Aorta (tissue), 5 donors: ENCODE measurements around the gene FGF12. TPM values are rescaled to one million over a fixed set of nuclear protein-coding genes. Genes with fewer than 3 reads are reported as not detected.
A peak's percentile ranks its signal among the peaks of the same experiment; 100 is the strongest.

Experiments
- ATAC-seq: fragments of 200-7000 bp; cut with Tn5 transposase; one replicate; pipeline ENCODE4 v1.9.1; 2022; ENCODE audit warnings: moderate library complexity; ENCODE audit not compliant: low FRiP score
- DNase-seq, 2 donors: peaks; one replicate each; pipeline ENCODE4 v3.0.0-alpha.2; 2020
- H3K27ac ChIP-seq, 2 donors: one replicate each; pipeline ENCODE4 v1.5.1; 2013; ENCODE audit warnings: low read length in 2 of 2, mild to moderate bottlenecking in 2 of 2, moderate library complexity in 2 of 2, control low read depth in 1 of 2, inconsistent platforms in 1 of 2, low read depth in 1 of 2
- H3K27me3 ChIP-seq, 2 donors: one replicate each; pipeline ENCODE4 v1.6.1; 2013; ENCODE audit warnings: control low read depth in 1 of 2, low read length in 1 of 2, mild to moderate bottlenecking in 1 of 2, moderate library complexity in 1 of 2; ENCODE audit not compliant: insufficient read depth in 2 of 2, control insufficient read depth in 1 of 2
- H3K36me3 ChIP-seq, 2 donors: one replicate each; pipeline ENCODE4 v1.6.1; 2013; ENCODE audit warnings: control low read depth in 1 of 2, low read length in 1 of 2, mild to moderate bottlenecking in 1 of 2; ENCODE audit not compliant: insufficient read depth in 2 of 2, control insufficient read depth in 1 of 2
- H3K4me1 ChIP-seq, 2 donors: one replicate each; pipeline ENCODE4 v1.6.1; 2013; ENCODE audit warnings: low read length in 2 of 2, control low read depth in 1 of 2, mild to moderate bottlenecking in 1 of 2, moderate library complexity in 1 of 2; ENCODE audit not compliant: insufficient read depth in 2 of 2, control insufficient read depth in 1 of 2
- H3K4me3 ChIP-seq, 2 donors: one replicate each; pipeline ENCODE4 v1.5.1; 2013; ENCODE audit warnings: low read length in 2 of 2, control low read depth in 1 of 2, mild to moderate bottlenecking in 1 of 2
- H3K9me3 ChIP-seq: one replicate; pipeline ENCODE4 v1.6.1; 2013; ENCODE audit warnings: mild to moderate bottlenecking, low read length; ENCODE audit not compliant: control insufficient read depth
- WGBS, 2 donors: extraction: QIAGEN DNeasy Blood & Tissue Kit; methylation state at CpG; one replicate each; pipeline ENCODE4 v1.1.7; 2013; 5-methylcytosine and 5-hydroxymethylcytosine counted together
- intact Hi-C, 2 donors: fragments of 100-400 bp; cut with DNase I; formaldehyde crosslinking; loops; one replicate each; pipeline versions ENCODE4 v1.14.2 to v1.15.0; 2022
- polyA plus RNA-seq, 2 donors: library from polyadenylated mRNA; stranded (reverse); fragments of 200-250 nt; gene quantifications; one replicate each; pipeline ENCODE4 v1.2.3, GENCODE V29; 2013
- total RNA-seq, 2 donors: library from RNA; stranded (reverse); fragmentation: NEBNext Ultra II Directional; extraction: Animal tissue kit (Norgen Biotek cat#: 25700); gene quantifications; one replicate each; pipeline ENCODE4 v1.2.1, GENCODE V29; 2021
- donor health status: healthy with polysubstance abuse.
- donor health status: Bipolar disorder and iron deficiency.
- donor health status: DM: no; HTN: no; CAD: no.
- donor health status: DM: no; HTN: no; CAD: no.
- donor health status: DM: yes; HTN: yes; CAD: no.

Gene FGF12
- total and polyA plus RNA-seq, 4 donors, result 0.05 to 1.2 (median 0.96) TPM

DNA sequence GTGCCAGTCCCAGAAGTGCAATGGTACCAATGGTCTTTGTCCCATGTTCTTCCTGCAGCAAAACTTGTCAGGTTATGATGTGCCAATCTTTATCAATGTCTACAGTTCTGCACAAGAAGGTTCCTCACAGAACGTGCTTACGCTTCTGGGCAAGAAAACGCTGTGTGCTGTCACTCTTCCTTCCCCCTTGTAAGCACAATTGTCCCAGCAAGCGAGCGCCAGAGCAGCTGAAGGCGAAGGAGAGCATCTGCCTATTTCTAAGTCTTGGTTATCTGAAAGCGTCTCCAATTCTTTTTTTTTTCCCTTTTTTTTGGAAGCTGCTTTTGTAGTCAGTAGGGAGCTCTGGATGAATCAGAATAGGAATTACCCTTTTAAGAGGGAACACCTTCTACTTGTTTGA, 514.4 kb downstream of the FGF12 start:
- no peaks in the 10 kb centered on the region for H3K4me1 ChIP-seq
- 78 to 82% methylated on average over 7 of the region's 7 CpGs for WGBS, 2 donors
- DNase-seq (no peak), ATAC-seq (no peak)
- H3K9me3 ChIP-seq, result no peaks in the 10 kb centered on the region
- H3K4me3 ChIP-seq, result no peak overlapping the region
- intact Hi-C loops, result no loop called here
- H3K27me3 ChIP-seq, result no peaks in the 10 kb centered on the region
- H3K27ac ChIP-seq, result no peak overlapping the region
- H3K36me3 ChIP-seq, result no peaks in the 10 kb centered on the region

DNA sequence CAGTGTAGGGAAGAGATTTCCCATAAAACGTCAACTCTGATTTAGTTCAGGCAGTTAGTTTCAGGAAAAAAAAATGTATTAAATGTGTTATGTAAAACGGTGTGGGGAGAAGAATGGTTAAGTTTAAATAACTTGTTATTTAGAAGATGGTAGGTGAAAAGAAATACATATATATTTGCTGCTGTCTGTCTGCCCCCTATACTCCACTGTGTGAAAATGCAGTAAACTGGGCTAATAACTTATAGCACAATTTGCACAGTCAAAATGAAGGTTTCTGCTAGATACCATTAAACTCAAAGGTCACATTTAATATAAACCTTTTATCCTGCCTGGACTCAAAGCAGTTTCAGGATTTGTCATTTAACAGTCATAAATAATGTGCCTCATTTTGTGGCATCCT, 515.0 kb downstream of the FGF12 start:
- Histone ChIP-seq H3K27me3 (no peaks in the 10 kb centered on the region), H3K36me3 (no peaks in the 10 kb centered on the region), H3K4me3 (no peak overlapping the region), H3K4me1 (no peaks in the 10 kb centered on the region), H3K27ac (no peak overlapping the region), H3K9me3 (no peaks in the 10 kb centered on the region)
- no peak for ATAC-seq
- intact Hi-C loops, result no loop called here
- DNase-seq, result no peak
- WGBS, 2 donors, result 71 to 72% methylated on average over 2 of the region's 2 CpGs

DNA sequence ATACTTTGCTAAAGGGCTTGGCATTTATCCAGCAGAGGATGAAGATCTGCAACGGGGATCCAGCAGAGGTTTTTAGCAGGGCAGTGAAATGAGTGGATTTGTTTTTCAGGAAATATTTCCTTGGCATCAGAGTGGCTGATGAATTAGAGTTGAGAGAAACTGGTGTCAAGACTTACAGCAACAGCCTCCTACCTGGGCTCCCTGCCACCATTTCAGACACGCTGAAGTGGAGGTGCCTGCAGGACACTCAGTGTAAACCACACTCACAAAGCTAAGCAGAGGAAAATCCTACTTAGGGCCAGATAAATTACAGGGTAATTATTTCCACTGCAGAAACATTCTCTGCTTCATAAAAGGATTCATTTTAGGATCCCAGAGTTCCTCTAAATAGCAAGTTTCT, 519.7 kb downstream of the FGF12 start:
- DNase-seq (no peak), ATAC-seq (no peak)
- Histone ChIP-seq H3K9me3 (no peaks in the 10 kb centered on the region), H3K4me3 (no peak overlapping the region), H3K36me3 (no peaks in the 10 kb centered on the region), H3K27me3 (no peaks in the 10 kb centered on the region), H3K27ac (no peak overlapping the region), H3K4me1 (no peaks in the 10 kb centered on the region)
- 4 to 13% methylated on average over 2 of the region's 2 CpGs for WGBS, 2 donors
- intact Hi-C loops, result no loop called here

DNA sequence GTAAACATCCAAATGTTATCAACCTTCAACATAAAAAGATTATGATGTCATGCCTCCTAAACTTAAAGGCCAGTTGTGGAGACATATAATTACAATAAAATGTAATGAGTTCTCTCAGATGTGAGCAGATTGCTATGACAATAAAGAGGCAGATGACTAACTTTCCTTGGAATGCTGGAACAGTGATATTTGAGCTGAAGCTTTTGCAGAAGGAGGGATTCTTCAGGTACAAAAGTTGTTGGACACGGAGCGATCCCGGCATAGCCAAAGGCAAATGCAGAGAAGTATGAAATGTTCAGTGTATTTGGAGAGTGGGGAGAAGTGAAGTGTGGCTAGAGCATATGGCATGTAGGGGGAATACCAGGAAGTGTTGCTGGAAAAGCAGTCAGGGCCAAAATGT, 520.1 kb downstream of the FGF12 start:
- Histone ChIP-seq H3K4me3 (no peak overlapping the region), H3K36me3 (no peaks in the 10 kb centered on the region), H3K4me1 (no peaks in the 10 kb centered on the region), H3K27ac (no peak overlapping the region), H3K27me3 (no peaks in the 10 kb centered on the region), H3K9me3 (no peaks in the 10 kb centered on the region)
- intact Hi-C loops, result no loop called here
- no peak for ATAC-seq
- DNase-seq, result no peak
- WGBS, 2 donors, result 84 to 89% methylated on average over 3 of the region's 3 CpGs

DNA sequence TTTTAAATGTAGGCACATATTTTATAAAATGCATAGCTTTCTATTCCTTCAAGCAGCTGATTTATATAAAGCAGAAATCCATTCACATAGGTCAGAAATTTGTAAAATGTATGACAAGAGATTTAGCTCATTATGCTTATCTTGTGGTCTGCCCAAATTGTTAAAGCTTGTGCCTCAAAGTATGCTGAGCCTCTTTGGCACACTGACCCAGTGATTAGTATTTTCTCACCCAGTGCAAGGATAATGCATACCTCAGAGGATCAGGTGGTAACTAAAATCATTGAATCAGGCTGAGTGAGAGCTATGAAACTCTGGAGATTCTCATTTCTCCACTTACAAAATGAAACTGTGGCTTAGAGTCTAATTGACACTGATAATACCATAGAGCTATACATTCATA, 533.3 kb downstream of the FGF12 start:
- Histone ChIP-seq H3K4me3 (no peak overlapping the region), H3K9me3 (no peaks in the 10 kb centered on the region), H3K36me3 (no peaks in the 10 kb centered on the region), H3K27ac (no peak overlapping the region), H3K4me1 (no peaks in the 10 kb centered on the region), H3K27me3 (no peaks in the 10 kb centered on the region)
- intact Hi-C loops, result no loop called here
- ATAC-seq, result no peak
- DNase-seq, result no peak

DNA sequence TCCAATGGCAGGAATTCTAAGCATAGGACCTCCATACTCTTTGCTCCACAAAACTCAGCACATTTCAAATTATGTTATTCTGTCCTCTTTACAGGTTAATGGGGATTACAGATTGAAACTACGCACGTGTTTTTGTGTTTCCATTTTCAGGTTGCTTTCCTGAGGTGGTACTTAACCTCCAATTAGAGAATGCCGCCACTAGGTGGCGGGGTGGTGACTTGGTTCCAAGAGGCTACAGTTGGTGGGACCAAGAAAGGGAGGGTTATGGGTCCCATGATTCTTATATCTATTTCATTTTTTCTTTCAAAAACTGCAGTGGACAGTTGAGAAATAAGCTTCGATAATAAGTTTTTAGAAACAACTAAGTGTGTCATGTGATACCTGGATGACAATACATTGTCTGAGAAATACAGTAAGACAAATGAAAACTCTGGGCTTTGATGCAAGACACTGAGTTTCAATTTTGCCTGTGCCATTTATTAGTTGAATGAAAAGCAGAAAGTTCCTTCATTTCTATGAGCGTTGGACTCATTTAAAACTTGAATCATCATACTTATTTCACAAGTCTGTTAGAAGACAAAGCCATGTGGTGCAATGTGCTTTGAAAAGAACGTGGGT, 539.0 kb downstream of the FGF12 start:
- ATAC-seq (no peak), DNase-seq (peak; percentile 55 to 81)
- Histone ChIP-seq H3K27ac (no peak overlapping the region), H3K4me1 (no peaks in the 10 kb centered on the region), H3K36me3 (no peaks in the 10 kb centered on the region), H3K4me3 (no peak overlapping the region), H3K27me3 (no peaks in the 10 kb centered on the region), H3K9me3 (no peaks in the 10 kb centered on the region)
- intact Hi-C loops, result no loop called here
- 25% methylated on average over 7 of the region's 7 CpGs for WGBS, 2 donors

DNA sequence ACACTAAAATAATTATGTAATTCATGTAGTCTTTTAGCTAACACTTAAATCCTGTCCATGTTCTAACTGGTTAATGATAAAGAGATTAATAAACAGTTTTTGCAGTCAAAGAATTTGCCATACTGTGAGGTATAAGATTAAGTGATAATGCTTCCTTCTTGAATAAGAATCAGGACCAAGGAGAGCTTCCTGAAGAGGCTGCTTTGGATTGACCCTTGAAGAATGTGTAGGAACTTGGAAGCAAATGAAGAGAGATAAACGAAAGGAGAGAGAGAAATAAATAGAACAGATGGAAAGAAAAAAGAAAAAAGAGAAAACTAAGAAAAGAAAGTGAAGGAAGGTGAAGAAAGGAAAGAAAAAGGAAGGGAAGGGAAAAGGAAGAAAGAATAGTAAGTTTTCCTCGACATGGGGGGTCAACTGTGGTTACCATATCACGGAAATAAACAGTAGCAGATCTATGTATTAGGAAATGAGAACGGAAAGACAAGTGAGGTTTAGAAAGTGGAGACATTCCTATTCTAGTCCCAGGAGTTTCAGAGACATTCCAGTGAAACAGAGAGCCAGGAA, 539.8 kb downstream of the FGF12 start:
- ATAC-seq (no peak), DNase-seq (no peak)
- intact Hi-C loops, result no loop called here
- WGBS, 2 donors, result 44 to 47% methylated on average over 4 of the region's 4 CpGs
- H3K27ac ChIP-seq, result no peak overlapping the region
- no peaks in the 10 kb centered on the region for H3K27me3 ChIP-seq
- no peaks in the 10 kb centered on the region for H3K36me3 ChIP-seq
- no peaks in the 10 kb centered on the region for H3K4me1 ChIP-seq
- H3K4me3 ChIP-seq, result no peak overlapping the region
- H3K9me3 ChIP-seq, result no peaks in the 10 kb centered on the region

DNA sequence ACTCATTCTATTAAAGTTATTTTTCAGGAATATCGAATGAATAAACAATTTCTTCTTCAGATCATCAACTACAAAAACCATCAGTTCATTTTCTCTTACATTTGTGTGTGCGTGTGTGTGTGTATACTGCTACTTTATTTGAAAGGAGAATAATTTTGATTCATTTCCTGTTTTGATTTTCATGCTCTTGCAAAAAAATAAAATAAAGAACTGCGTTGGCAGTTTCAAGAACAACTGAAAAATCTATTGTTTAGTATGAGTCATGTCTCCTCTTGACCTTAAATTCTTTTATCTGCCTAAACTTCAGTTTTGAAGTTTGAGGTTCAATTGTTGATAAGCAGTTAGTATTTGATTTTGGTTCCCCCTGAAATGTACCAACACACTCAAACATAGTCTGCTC, 540.8 kb downstream of the FGF12 start:
- intact Hi-C loops, result no loop called here
- no peaks in the 10 kb centered on the region for H3K4me1 ChIP-seq
- H3K36me3 ChIP-seq, result no peaks in the 10 kb centered on the region
- H3K27ac ChIP-seq, result no peak overlapping the region
- no peaks in the 10 kb centered on the region for H3K27me3 ChIP-seq
- no peak overlapping the region for H3K4me3 ChIP-seq
- no peaks in the 10 kb centered on the region for H3K9me3 ChIP-seq
- 67 to 76% methylated on average over 3 of the region's 3 CpGs for WGBS, 2 donors
- DNase-seq (no peak), ATAC-seq (no peak)

DNA sequence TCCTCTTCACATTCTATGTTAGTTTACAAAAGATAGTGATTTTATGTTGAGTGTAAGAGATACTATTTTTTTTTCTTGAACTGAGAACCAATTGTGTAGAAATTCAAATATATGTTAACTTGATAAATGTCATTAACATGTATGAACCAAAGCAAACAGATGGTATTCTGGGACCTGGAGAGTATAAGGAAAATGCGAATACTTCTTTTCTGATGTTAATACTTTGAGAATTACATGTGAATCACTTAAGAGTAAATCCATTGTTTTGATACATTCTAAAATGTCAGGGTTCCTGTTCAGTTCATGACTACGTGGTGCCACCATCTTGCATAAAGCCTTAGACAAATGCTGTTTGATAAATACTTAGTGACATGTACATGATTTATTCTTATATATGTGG, 541.3 kb downstream of the FGF12 start:
- Histone ChIP-seq H3K27me3 (no peaks in the 10 kb centered on the region), H3K36me3 (no peaks in the 10 kb centered on the region), H3K4me1 (no peaks in the 10 kb centered on the region), H3K4me3 (no peak overlapping the region), H3K9me3 (no peaks in the 10 kb centered on the region), H3K27ac (no peak overlapping the region)
- intact Hi-C loops, result no loop called here
- ATAC-seq (no peak), DNase-seq (no peak)
- WGBS, 2 donors, result 63 to 67% methylated on average over 2 of the region's 2 CpGs
